ENCODE measurements around the gene FBXO24.

Gene FBXO24

DNA sequence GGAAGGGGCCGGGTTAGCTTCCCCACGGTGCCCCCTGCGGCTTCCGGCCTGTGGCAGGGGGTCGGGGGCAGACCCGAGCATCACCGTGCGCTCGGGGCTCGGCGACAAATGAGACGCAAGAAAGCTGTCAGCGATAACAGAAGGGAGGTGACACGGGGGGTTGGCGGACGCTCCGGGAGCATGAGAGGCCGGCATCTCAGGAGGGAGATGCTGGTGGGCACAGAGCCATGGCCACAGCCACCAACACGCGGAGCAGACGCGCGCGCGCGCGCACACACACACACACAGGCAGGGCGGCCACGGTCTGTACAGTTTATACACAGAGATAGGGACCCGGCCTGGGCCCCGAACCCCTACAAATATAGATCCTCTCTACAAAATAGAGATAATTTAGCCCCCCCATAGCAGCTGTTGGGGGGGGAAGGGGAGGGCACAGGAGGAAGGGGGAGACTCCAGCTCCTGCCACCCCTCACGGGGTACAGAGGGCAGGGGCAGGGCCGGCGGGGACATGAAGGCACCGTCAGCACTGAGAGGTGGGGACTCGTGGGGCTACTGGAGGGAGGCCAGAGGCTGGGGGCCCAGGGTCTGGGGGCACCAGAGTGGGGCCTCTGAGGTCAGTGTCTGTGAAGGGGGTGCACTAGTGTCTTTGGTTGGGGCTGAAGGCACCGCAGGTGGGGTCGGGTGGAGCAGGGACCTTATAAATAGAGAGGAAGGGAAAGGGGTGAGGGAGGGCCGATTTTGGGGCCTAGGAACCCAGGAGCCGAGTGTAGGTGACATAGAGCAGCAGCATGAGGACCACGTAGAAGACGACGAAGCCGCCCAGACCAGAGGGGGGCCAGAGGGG, 11.5 kb upstream of the FBXO24 start:
- no peak for DNase-seq

DNA sequence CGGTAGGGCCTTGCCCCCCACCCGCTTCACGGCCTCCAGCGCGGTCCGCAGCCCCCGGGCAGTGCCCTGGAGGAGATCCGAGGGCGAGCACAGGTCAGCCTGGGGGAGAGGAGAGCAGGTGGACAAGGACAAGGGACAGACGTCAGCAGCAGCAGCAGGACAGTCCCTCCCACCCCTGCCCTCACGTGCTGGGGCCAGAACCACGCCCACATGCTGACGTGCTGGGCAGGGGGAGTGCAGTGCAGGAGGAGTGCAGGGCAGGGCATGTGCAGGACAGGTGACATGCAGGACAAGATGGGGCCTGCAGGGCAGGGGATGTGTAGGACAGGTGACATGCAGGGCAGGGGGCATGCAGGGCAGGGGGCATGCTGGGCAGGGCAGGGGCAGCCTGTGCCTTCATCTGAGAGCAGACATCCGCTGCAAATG, 10.9 kb upstream of the FBXO24 start:
- no peak for DNase-seq

DNA sequence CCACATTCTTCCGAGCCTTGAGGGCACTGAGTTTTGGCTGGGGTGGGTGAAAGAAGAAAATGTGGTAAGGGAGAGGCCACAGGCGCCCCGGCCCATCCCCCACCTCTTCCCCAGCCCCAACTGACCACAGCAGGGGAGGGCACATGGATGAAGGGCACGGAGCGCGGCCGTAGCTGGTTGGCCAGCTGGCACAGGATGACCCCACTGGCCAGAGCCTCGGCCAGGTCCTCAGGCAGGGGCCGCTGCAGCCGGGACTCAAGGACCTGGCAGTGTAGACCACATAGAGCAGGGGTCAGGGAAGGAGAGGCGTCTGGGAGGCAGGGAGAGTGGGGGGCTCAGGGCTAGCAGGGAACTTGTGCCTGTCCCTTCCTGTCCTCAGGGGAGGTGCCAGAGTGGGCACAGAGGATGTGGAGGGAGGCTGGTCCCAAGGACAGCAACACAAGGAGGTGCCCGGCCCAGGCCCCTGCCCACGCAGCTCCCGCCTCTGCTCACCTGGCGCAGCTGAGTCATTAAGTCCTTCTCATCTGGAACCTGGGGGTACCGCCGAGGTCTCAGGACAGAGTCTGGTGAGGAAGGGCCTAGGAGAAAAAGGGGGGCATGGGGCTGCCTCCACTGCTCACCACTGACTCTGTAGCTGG, 10.3 kb upstream of the FBXO24 start:
- DNase-seq: no peak

DNA sequence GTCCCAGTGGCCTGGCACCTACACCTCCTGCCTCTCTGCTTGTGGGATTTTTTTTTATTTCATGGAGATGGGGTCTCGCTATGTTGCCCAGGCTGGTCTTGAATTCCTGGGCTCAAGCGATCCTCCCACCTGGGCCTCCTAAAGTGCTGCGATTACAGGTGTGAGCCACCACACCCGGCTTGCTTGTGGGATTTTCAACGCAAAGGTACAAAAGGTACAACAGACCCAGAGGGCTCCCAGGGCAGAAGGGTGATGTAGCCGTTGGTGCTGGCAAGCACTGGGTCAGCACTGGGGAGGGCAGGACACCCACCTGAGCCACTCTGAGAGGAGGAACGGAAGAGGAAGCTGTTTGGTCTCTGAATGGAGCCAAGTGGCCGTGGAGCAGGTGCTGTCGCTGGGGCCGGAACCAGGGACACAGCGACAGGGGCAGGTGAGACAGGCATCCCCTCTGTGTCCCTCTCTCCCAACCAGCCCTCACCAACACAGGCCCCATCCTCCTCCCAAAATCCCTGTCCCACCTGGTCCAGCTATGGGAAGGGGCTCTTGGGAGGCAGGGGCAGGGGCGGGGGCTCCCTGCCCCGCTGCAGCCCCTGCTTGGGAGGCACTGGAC, 9.6 kb upstream of the FBXO24 start:
- DNase-seq: no peak

DNA sequence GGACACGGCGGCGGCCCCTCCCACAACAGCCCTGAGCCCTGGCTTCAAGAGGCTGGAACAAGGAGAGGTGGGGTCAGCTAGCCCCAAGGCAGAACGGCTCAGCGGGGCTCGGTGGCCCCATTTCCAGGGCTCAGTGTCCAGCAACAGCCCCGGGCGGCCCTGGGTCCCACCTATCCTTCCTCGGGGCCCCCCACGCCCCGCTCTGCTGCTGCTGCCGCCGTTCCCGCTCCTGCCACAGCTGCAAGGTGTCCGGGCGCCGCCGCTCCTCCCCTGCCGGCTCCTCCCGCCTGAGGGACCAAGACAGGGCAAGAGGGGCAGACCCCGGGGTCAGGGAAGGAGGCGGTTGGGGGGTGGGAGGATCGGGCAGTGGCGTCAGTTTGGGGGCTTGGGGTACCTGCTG, 9.0 kb upstream of the FBXO24 start:
- DNase-seq: no peak

DNA sequence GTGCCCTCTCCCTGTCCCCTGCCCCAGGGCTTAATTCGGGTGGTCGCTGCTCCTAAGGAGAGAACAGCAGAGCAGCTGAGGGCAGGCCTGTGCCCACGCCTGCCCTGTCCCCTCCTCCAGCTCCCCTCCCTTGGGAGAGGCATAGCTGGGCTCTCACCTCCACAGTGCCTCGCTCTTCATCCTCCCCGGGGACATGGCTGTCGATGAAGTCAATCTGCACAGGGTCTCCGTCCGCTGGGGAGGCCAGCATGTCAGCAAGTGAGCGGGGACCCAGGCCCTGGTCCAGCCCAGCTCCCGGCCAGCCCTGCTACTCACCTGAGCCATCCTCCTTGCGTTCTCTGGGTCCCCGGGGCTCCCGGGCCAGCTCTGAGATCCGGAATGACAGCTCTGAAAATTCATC, 8.6 kb upstream of the FBXO24 start:
- DNase-seq: no peak

DNA sequence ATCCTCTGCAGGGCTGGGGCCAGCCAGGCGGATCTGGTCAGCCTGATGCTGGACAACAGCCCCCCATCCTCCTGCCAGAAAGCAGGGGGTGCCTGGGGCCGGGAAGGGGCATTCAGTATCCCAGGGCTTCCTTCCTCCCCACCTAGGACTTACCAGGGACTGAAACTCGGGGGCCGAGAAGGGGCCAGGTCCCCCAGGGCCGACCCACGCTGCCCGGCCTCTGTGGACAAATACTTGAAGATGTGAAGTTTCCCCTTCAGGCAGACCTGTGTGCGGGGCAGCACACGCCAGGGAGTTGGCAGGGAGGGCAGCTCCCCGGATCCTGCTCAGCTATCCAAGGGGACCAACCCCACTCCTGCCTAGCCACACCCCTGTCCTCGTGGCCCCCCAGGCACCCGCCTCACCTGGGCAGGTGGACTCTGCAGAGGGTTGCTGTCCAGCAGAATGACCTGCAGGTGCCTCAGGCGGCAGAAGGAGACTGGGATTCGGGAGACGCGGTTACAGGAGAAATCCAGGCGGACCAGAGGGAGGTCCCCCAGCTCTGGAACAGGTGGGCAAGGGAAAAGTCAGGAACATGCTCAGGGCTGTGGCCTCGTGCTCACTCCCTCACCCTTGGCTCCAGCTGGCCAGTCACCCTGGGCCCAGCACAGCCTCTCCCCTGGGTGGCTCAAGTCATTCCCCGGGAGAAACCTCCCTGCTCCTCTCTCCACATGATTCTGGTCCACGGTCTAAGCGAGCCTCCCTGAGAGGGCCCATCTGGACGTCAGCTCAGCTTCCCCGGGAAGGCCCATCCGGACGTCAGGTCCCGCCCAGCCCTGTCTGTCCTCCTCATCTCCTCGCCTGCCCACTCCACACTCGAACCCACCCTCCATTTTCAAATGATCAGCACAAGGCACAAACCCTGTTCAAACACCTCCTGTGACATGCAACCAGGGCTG, 7.6 kb upstream of the FBXO24 start:
- no peak for DNase-seq

DNA sequence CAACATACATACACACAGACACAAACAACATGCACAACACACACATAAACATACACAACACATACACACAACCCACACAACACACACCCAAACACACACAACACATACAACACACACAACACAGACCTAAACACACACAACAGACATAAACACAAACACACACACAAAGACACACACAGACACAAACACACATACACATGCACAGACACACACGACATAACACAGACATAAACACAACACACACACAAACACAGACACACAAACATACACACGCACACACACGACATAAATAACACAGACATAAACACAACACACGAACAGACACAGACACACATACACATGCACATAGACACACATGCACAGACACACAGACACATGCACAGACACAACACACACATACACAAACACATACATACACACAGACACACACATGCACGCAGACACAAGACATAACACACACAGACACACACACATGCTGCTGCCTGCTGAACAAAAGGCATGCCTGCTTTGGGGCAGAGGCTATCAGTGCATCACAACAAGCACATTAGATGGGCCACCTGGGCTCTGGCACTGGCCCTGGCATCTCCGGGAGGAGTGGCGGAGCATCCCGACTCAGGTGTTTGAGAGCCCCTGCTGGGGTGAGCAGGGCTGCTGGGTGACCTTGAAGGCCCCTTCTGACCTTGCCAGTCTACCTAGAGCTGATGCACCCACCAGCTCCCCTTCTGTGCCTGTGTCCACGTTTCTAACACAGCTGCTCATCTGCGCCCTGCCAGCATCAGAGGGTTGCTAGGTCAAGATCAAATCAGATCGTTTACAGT, 5.5 kb upstream of the FBXO24 start:
- DNase-seq: no peak

DNA sequence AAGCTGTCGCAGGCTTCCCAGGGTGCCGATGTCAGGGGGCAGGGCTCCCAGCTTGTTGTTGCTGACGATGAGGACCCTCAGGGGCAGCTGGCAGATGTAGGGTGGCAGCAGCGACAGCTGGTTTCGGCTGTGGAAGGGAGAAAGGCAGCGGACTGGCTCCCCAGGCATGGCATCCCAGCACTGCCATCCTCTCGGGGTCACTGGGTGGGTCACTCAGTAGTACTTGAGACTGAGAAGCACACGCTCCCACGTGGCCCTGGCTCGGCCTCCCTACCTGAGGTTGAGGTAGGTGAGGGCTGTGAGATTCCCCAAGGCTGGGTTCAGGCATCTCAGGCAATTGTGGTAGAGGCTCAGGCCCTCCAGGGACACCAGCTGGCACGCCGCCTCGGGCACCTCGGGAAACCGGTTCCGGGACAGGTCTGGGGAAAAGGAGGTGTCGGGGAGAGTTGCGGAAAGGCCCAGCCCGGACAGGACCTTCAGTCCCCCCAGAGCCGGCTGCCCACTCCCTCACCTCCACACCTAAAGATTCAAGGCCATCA, 4.0 kb upstream of the FBXO24 start:
- DNase-seq: no peak

DNA sequence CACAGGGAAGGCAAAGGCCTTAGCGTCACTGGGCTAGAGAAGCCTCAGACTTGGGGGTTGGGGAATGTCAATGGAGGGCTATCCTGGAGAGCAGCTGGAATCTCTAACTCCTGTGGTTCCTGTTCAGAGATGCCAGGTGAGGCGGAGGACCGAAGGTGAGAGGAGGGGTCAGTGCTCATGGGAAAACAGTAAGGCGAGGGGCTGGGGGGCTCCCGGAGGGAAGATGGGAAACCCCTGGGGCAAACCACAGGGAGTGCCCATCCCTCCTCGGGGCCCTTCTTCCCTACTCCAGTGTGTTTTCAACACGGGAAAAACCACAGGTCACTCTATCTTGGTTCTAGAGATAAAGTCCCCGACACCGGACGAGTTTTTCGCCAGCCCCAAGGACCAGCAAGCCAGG, 3.5 kb upstream of the FBXO24 start:
- DNase-seq: no peak

DNA sequence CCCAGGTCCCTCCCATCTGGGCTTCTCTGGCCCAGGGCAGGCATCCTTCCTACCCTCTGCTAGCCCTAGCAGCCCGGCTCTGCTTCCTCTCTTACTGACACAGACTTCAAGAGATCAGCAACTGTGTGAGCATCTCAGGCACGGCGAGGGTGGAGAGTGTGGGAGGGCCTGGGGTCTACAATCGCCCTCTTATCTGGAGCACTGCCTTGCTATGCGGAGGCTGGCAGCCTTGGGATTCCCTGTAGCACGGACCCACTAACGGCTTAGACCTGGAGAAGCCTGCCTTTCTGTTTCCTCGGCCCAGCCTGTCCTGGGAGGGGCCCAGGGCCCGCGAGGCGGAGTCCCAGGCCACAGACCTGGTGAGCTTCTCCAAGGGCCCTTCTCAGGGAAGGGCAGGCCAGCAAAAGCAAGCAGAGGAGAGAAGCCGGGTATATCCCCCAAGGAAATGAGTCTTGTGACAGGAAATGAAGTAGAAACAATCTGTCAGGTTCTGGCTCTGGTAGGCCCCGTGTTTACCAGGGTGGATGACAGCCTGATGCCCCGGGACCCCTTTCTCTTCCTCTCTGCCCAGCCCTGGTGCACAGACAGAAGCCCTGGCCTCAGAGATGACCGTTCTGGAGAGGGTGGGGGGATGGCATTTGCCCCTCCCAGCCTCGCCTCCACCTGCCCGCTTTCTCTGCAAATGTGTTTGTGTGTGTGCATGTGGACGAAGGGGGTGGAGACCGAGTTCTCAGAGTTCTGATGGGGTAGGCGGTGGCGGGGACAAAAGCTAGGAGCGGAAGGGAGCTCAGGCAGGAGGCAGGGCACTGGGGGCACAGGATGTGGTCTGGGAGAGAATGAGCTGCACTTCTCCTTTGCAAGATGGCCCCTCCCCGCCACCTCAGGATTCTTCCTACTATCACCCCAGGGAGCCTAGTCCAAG, 2.7 kb upstream of the FBXO24 start:
- DNase-seq: no peak

DNA sequence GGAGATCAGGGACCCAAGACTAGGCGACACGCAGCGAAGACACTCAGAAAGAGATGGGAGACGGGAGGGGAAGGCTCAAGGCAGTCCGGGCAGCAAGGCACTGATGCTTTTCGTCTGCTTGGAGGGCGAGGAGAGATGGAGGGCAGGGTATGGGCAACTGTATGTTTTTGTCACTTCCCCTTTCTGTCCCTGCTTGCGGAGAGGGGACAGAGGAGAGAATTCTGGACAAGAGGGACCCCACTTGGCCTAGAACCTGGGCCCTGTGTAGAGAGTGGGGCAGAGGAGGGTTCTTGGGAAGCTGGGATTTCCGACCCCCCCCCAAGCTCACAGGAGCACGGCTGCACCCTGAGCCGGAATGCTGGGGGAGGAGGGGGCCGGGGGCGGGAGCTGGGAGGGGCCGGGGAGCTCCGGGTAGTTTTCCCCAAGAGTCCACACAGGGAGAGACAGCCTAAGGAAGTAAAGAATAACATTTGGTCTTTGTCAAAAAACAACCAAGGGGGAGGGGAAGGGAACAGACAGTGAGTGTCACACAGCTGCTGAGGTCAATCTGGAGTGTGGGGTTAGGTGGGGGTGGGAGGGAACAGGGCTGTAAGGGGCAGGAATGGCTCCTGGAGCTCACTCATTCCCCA, 2.0 kb upstream of the FBXO24 start:
- DNase-seq: no peak

DNA sequence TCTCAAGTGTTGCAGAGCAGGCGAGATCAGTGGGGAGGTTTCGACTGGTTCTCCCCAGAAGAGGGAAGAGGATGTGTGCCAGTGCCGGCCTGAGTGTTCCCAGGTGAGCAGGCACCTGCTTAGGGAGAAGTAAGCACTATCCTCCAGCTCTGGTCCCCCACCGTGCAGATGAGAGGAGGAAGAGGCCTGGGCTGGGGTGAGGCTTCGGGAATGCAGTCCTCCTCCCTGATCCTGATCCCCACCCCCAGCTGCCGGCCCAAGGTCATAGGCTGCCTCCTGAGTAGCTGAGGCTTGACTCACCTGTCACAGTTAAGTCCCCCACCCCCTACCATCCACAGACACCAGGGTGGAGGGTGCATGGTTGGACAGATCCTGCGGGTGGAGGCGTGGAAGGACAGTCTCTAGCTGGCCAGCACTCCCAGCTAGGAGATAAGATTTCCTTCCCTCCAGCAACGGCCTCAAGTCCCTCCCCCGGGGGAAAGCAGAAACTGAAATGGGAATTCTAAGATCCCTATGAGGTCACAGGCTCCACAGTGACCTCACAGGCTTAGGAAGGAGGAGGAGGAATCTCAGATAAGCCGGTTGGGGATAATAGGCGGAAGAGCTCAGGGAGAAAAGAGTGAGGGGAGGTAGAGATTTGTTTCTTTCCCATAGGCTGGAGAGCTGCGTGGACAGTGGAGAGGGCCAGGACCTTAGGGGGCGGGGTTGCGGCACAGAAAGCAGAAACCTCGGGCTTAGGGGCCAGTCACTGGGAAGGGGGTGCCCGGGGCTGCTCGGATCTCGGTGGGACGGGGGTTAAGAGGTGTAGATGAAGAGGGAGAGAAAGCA, 1.2 kb upstream of the FBXO24 start:
- DNase-seq: peak; percentile 58

DNA sequence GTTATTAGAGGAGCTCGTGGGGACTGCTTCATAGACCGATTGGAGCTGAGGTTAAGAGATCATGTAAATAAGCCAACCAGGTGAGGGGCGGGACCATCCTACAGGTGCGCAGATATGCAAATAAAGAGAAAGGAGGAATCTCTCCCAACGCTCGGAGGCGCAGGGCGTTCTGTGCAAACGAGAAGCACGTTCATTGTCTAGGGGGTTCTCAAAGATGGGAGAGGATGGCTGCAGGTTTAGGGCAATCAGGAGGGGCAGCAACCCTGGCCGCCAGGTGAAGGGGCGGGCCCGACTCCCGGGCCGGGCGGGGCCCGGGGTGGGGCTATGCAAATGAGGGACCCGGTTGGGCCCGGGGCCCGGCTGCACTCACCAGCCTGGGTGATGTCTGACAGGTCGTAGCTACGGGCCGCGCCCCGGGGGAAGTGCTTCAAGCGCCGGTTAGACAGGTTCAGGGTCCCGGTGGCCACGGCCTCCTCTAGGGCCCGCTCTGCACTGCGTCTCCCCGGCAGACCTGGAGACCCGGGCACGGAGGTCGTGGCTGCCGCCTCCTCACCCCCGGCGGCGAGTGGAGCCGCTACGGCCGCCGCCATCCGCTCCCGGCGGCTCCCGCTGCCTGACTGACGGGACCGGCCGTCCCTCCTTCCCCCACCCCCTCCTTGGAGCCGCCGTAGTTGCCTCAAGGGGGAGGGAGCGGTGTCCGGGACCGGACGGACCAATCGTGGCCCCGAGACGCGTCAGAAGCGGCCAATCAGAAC, 440 bp upstream of the FBXO24 start, which contains the start of gene LRCH4:
Gene LRCH4 (minus strand): TSS at position 619 of the 755 bp plus-strand sequence. CDS start 29 bp downstream, at position 590.
- DNase-seq: no peak

DNA sequence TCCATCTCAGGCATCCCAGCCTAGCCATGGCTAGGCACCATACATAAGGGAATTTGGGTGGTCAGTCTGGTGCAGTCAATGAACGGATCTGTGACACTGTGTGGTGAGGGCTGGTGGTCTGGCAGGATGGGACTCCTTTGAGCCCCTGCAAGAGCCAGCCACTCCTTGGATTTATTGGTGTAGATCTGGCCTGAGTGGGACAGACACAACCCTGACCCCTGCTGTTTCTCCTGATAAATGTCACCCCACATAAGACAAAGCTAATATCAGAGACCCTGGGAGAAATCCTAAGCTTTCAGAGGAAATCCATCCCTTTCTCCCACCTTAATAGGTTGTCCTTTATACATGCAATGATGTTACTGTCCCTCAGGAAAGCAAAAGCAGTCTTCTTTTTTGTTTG, 2.3 kb downstream of the FBXO24 start:
- DNase-seq: no peak

DNA sequence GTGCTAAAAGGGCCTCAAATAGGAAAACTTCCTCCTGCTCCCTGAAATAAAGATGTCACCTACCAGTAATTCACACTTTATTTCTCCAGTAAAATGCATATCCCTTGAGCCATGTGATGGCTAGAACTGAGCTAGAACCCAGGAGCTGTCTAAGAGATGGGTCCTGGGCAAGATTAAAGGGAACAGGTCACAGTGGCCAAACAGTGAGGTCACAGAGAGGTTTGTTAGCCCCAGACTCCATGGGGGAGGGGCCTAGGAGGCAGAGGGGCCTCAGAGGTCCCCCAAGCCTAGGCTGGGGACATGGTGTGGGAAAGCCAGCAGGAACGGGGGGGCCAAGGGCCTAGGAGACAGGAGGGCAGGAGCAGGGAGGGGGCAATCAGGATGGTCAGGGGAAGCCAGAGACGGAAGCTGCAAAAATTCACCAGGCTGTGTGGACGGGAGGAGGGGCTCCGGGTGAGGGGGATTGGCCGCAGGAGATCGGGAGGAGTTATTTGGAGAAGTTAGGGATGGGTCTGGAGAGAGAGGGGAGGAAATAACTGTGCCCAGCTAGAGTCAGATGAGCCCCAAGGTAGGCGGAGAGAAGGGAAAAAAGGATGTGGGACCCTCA, 3.3 kb downstream of the FBXO24 start:
- DNase-seq: no peak

DNA sequence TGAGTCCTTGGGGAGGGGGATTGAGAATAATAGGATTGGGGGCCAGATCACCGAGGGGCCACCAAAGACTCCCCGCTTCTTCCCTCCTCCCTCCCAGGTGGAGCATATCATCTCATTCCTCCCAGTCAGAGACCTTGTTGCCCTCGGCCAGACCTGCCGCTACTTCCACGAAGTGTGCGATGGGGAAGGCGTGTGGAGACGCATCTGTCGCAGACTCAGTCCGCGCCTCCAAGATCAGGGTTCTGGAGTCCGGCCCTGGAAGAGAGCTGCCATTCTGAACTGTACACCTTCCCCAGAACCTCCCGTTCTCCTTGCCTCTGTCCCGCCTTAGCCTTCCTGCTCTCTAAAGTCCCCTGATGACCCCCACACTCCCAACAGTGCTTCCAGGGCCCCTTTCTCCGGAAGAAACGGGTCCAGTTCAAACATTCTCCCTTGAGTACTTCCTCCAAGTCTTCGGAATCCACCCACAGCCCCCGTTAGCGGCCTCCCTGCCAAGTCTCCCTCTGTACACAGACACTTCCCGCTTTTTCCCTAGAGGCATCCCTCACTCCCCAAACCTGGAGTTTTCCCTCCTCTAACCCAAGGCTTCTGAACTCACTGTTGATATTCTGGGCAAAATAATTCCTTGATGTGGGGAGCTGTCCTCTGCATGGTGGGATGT, 4.1 kb downstream of the FBXO24 start:
- DNase-seq: no peak

Measured in fibroblast of skin of abdomen (primary cell).